Activated CD4-positive, alpha-beta T cell treated with anti-CD3 and anti-CD28 coated beads, Interleukin-2, Interleukin-6, amounts not matched to agents 100 ng/mL and 50 ng/mL, durations not matched to agents 16 hours and 8 hours (primary cell): ENCODE measurements around the gene NELL1.

Experiments
- DNase-seq: peaks from one replicate; pipeline ENCODE4 v3.0.0-alpha.2; 2020

NELL1 gene

DNA sequence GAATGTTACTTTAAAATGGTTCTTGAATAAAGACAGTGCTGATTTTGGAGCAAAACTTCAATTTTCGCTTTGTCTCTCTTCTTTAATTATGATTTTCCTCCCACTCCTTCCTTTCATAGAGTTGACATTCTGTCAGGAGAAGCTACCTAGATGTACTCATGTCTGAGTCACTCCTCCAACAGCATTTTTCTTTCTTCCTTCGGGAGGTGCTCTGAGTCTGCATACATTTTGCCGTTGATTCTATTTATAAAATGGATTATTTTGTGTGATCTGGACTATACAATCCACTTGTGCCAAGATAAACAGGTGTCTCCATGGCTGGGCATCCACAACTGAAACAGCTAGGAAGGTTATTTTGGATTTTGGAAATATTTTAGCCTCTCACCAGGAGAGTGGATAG is 935.2 kb downstream of the NELL1 start:
- DNase-seq: no peak

DNA sequence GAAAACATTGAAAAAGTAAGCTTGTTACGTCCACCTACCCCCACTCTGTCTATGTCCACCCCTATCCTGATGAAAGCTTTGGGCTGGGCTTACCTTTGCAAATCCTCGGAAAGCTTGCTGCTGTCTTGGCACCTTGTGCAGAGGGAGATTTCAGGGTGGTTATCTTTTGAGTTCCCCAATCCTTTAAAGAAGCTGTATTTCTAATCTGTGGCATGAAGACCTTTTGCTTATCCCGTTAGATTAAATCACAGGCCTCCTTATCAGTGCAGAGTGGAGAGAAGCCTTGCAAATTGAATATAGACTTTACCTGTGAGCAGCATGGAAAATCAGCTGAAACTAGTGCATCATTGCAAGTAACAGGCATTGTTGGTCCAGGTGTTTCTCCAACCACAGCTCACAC is 942.9 kb downstream of the NELL1 start:
- no peak for DNase-seq

DNA sequence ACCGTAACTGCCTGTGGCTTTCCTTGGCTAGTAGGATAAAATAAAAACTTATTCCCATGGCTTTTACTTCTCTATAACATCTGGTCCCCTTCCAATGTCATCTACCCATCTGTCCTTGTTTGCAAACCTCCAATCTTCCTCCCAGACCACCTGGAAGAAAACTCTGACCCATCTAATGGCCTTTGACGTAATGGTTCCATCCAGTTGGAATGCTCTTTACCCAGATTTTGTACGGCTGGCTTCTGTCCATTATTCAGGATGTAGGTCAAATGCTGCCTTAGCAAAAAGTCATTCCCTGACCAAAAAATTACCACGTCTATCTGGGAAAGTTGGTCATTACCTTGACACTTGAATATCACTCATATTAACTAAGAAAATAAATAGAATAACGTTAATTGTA is 945.6 kb downstream of the NELL1 start:
- DNase-seq: no peak

DNA sequence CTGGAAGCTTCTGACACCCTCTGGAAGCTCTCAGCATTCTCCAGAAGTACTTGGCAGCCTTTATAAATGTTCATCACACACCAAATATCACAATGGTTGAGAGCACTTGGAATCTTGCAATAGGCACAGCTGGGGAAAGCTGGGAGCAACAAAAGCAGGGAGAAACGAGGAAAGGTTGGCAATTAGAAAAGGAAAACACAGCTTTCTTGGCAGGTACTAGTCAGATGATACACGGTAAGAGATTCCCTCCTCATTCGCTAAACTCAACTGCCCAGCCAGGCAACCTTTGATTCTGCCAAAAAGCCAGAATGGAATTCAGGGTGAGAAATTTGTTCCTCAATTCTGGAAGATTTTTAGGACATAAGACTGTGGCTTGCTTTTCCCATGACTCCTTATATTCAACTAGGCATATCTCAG is 946.6 kb downstream of the NELL1 start:
- no peak for DNase-seq

DNA sequence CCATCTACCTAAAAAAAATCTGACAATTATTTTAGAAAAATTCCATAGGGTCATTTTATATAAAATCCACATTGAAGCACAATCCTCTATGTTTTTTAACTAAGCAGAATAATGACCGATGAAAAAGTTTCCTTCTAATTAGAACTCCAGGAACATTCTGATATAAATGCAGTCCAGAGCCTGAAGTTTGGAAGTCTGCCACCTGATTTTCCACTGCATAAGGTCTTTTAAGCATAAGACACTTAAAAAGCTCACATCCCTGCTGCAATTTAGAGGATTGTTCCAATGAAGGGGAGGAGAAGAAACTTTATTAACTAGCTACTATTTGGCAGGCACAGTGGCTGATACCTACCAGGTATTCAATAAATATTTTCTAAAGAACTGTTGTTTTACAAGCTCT is 953.2 kb downstream of the NELL1 start:
- DNase-seq: no peak

DNA sequence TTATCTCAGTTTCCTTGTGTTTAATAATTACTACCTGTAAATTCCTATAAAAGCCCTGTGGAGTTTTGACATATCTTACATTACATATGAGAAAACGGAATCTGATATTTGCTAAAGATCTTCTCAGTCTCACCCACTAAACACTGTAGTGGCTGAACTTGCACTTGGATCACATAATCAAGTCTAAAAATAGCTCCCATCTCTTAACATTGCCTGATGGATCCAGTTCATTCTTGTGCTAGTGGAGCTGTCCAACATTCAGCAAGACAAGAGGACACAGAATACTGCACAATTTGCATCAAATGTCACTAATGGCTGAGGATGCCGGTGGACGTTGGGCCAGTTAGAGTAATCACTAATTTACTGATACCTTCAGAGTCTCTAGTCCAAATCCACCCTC is 953.6 kb downstream of the NELL1 start:
- DNase-seq: no peak
